ENCODE results near the gene SCGB2B2.

The SCGB2B2 gene

GRCh38 chr19:34655651-34656050 lies 21.3 kb downstream of the SCGB2B2 start:
- Histone ChIP-seq H3K9me3 (peaks cover 4 to 13% (median 7%) of the 10 kb centered on the region in 3 donors), H3K36me3 (no peaks in the 10 kb centered on the region), H3K4me3 (no peak overlapping the region), H3K27me3 (no peaks in the 10 kb centered on the region), H3K27ac (no peak overlapping the region), H3K4me1 (no peaks in the 10 kb centered on the region)
- no peak for TF ChIP-seq CTCF (IDR thresholded peaks at IDR 0.05)
- no peak for DNase-seq
- intact Hi-C loops (cut with DNase I; ENCODE audit: low total_unique reads), result no loop called here

GRCh38 chr19:34654796-34655195 lies 22.2 kb downstream of the SCGB2B2 start:
- intact Hi-C loops (cut with DNase I; ENCODE audit: low total_unique reads), result no loop called here
- TF ChIP-seq CTCF (IDR thresholded peaks at IDR 0.05), result no peak
- H3K36me3 ChIP-seq, result no peaks in the 10 kb centered on the region
- H3K9me3 ChIP-seq, result peaks cover 4 to 13% (median 7%) of the 10 kb centered on the region in 3 donors
- H3K27me3 ChIP-seq, result no peaks in the 10 kb centered on the region
- no peaks in the 10 kb centered on the region for H3K4me1 ChIP-seq
- DNase-seq, result no peak
- no peak overlapping the region for H3K4me3 ChIP-seq
- no peak overlapping the region for H3K27ac ChIP-seq

- Histone ChIP-seq H3K4me3 (no peak overlapping the region), H3K27me3 (no peaks in the 10 kb centered on the region), H3K9me3 (peaks cover 4 to 13% (median 7%) of the 10 kb centered on the region in 3 donors), H3K4me1 (no peaks in the 10 kb centered on the region), H3K27ac (no peak overlapping the region), H3K36me3 (no peaks in the 10 kb centered on the region)
- no peak for TF ChIP-seq CTCF (IDR thresholded peaks at IDR 0.05)
- no peak for DNase-seq
- intact Hi-C loops (cut with DNase I; ENCODE audit: low total_unique reads), result no loop called here
Measured at GRCh38 chr19:34651747-34652146, 25.2 kb downstream of the SCGB2B2 start.

GRCh38 chr19:34649886-34650543 lies 26.9 kb downstream of the SCGB2B2 start:
- intact Hi-C loops (cut with DNase I; ENCODE audit: low total_unique reads), result no loop called here
- Histone ChIP-seq H3K36me3 (no peaks in the 10 kb centered on the region), H3K9me3 (peaks cover 4 to 13% (median 7%) of the 10 kb centered on the region in 3 donors), H3K4me3 (no peak overlapping the region), H3K27ac (no peak overlapping the region), H3K4me1 (no peaks in the 10 kb centered on the region), H3K27me3 (no peaks in the 10 kb centered on the region)
- no peak for DNase-seq
- no peak for TF ChIP-seq CTCF (IDR thresholded peaks at IDR 0.05)

- H3K4me1 ChIP-seq, result no peaks in the 10 kb centered on the region
- no peak overlapping the region for H3K4me3 ChIP-seq
- H3K27me3 ChIP-seq, result no peaks in the 10 kb centered on the region
- no peaks in the 10 kb centered on the region for H3K9me3 ChIP-seq
- no peak for TF ChIP-seq CTCF (IDR thresholded peaks at IDR 0.05)
- no peaks in the 10 kb centered on the region for H3K36me3 ChIP-seq
- no peak overlapping the region for H3K27ac ChIP-seq
- intact Hi-C loops (cut with DNase I; ENCODE audit: low total_unique reads), result no loop called here
- no peak for DNase-seq
Measured at GRCh38 chr19:34645551-34645950, 31.4 kb downstream of the SCGB2B2 start.
